A549 (cell line): ENCODE data around the gene SUN2.

Source experiments
- BHLHE40 ChIP-seq: IDR thresholded peaks from 2 replicates; pipeline ENCODE4 v1.6.1; 2012; ENCODE audit warnings: low read depth, low read length, inconsistent platforms
- CBX2 ChIP-seq: fragments of 200-600 bp; sonication (generic); IDR thresholded peaks from 2 replicates; pipeline ENCODE4 v1.6.1; 2016; ENCODE audit warnings: low read depth, mild to moderate bottlenecking, borderline replicate concordance
- ESRRA ChIP-seq: fragments of 150-350 bp; IDR thresholded peaks from 2 replicates; pipeline ENCODE4 v1.6.1; 2014; ENCODE audit warnings: mild to moderate bottlenecking, low read length, borderline replicate concordance
- GATA3 ChIP-seq: IDR thresholded peaks from 2 replicates; pipeline ENCODE4 v1.6.1; 2012; ENCODE audit warnings: borderline replicate concordance
- HOXA7 ChIP-seq: fragments of 250-450 bp; sonication (Bioruptor Pico); IDR thresholded peaks from 2 replicates; pipeline ENCODE4 v1.5.0; 2020; ENCODE audit warnings: mild to moderate bottlenecking, moderate library complexity
- NR3C1 ChIP-seq: fragments of >200 bp; sonication (Bioruptor Twin); formaldehyde crosslinking; IDR thresholded peaks from 3 replicates; pipeline ENCODE4 v1.6.1; 2017
- POLR2A ChIP-seq: IDR thresholded peaks from 2 replicates; pipeline ENCODE4 v1.6.1; 2012; ENCODE audit warnings: mild to moderate bottlenecking, low read length
- RAD21 ChIP-seq, 2 experiments: fragments of >200 bp in 1 of 2; sonication (Bioruptor Twin) in 1 of 2; formaldehyde crosslinking in 1 of 2; IDR thresholded peaks in 1 of 2; conservative IDR thresholded peaks in 1 of 2; 2 replicates in 1 of 2; 3 replicates in 1 of 2; pipeline ENCODE4 v1.6.1; 2012 to 2018; ENCODE audit warnings: inconsistent platforms in 1 of 2
- SREBF2 ChIP-seq: fragments of 450-650 bp; IDR thresholded peaks from 2 replicates; pipeline ENCODE4 v1.6.1; 2014; ENCODE audit warnings: mild to moderate bottlenecking, moderate library complexity
- TP53 ChIP-seq: fragments of 250-450 bp; sonication (Bioruptor Pico); IDR thresholded peaks from 2 replicates; pipeline ENCODE4 v1.5.0; 2021; ENCODE audit warnings: mild to moderate bottlenecking, moderate library complexity
- TF ChIP-seq, protein P1 (sequence below): fragments of >200 bp; sonication (Bioruptor Twin); formaldehyde crosslinking; IDR thresholded peaks from 3 replicates; pipeline ENCODE4 v1.5.1; 2016
- TF ChIP-seq, protein P2 (sequence below): fragments of 450-650 bp; IDR thresholded peaks from 2 replicates; pipeline ENCODE4 v1.6.1; 2014; ENCODE audit warnings: antibody characterized with exemption

DNA sequence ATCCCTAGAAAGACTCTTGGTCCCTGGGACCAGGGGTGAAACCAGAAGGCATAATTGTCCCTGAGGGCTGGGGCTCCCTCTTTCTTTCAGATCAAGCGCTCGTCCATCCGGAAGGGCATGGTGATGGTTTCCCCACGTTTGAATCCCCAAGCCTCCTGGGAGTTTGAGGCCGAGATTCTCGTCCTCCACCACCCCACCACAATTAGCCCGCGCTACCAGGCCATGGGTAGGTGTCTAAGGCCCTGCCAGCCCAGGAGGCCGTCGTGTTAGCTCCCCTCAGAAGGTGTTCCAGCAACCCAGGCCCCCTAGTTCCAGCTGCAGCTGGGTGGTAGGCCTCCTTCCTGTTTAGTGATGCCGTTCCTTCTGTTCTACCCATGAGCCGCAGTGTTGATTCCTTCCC is 28.7 kb downstream of the SUN2 start:
- TF ChIP-seq POLR2A (no peak), TP53 (CRISPR knock-in tag) (no peak), ESRRA (no peak), SREBF2 (no peak), RAD21 (conservative IDR thresholded peaks at IDR 0.05 in 1 of 2, IDR thresholded peaks at IDR 0.05 in 1 of 2) (no peak), NR3C1 (no peak), HOXA7 (CRISPR knock-in tag) (no peak), CBX2 (no peak), BHLHE40 (no peak), GATA3 (no peak)
- TF ChIP-seq, protein P1, sequence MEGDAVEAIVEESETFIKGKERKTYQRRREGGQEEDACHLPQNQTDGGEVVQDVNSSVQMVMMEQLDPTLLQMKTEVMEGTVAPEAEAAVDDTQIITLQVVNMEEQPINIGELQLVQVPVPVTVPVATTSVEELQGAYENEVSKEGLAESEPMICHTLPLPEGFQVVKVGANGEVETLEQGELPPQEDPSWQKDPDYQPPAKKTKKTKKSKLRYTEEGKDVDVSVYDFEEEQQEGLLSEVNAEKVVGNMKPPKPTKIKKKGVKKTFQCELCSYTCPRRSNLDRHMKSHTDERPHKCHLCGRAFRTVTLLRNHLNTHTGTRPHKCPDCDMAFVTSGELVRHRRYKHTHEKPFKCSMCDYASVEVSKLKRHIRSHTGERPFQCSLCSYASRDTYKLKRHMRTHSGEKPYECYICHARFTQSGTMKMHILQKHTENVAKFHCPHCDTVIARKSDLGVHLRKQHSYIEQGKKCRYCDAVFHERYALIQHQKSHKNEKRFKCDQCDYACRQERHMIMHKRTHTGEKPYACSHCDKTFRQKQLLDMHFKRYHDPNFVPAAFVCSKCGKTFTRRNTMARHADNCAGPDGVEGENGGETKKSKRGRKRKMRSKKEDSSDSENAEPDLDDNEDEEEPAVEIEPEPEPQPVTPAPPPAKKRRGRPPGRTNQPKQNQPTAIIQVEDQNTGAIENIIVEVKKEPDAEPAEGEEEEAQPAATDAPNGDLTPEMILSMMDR = no peak
- TF ChIP-seq, protein P2, sequence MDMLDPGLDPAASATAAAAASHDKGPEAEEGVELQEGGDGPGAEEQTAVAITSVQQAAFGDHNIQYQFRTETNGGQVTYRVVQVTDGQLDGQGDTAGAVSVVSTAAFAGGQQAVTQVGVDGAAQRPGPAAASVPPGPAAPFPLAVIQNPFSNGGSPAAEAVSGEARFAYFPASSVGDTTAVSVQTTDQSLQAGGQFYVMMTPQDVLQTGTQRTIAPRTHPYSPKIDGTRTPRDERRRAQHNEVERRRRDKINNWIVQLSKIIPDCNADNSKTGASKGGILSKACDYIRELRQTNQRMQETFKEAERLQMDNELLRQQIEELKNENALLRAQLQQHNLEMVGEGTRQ = no peak
